ENCODE results near the gene ALAD. TPM values are rescaled to one million over a fixed set of nuclear protein-coding genes. Genes with fewer than 3 reads are reported as not detected.

ALAD gene
- total and polyA plus RNA-seq, 2 of the 8 experiments (the other 6 are each of a cell fraction or from before 2014, with no cell fraction given) = 8.2 to 15.3 TPM

- TF ChIP-seq BRCA1 (IDR thresholded peaks at IDR 0.05; ENCODE audit: low read depth, low read length) = peak; percentile 29; the same call in 1 of the 2 replicates
- peak; percentile 90 for TF ChIP-seq POLR2A (IDR thresholded peaks at IDR 0.05; ENCODE audit: control extremely low read depth in 1 of 2, low read depth in 2 of 2, low read length in 2 of 2)
- peak; percentile 82 for TF ChIP-seq CREB1 (IDR thresholded peaks at IDR 0.05)
- TF ChIP-seq ZNF274 (IDR thresholded peaks at IDR 0.05; ENCODE audit: borderline replicate concordance, extremely low read depth, low read length) = no peak
- 0 out of 2 replicates have a peak, but pooled peaks have one; percentile 4 for TF ChIP-seq TCF12 (IDR thresholded peaks at IDR 0.05; ENCODE audit: low read depth, low read length)
- TF ChIP-seq RBBP5 (IDR thresholded peaks at IDR 0.05; ENCODE audit: borderline replicate concordance, low read depth, low read length) = peak; percentile 90; the same call in 1 of the 2 replicates
- TF ChIP-seq TEAD4 (IDR thresholded peaks at IDR 0.05; ENCODE audit: low read depth, low read length) = peak; percentile 12; the same call in 1 of the 2 replicates
- TF ChIP-seq SIX5 (IDR thresholded peaks at IDR 0.05; ENCODE audit: low read depth, low read length) = no peak
- TF ChIP-seq CEBPB (IDR thresholded peaks at IDR 0.05; ENCODE audit: low read depth, low read length) = peak; percentile 67
- no peak for TF ChIP-seq CTBP2 (IDR thresholded peaks at IDR 0.05; ENCODE audit: borderline replicate concordance, insufficient read depth, insufficient read length, low read length)
- no peak for TF ChIP-seq JUN (IDR thresholded peaks at IDR 0.05; ENCODE audit: low read depth, low read length)
- TF ChIP-seq BCL11A (IDR thresholded peaks at IDR 0.05; ENCODE audit: low read depth in 2 of 2, low read length in 2 of 2) = no peak
- TF ChIP-seq KDM1A (IDR thresholded peaks at IDR 0.05; ENCODE audit: borderline replicate concordance, low read length) = no peak
- 0 out of 4 replicates have a peak, but pooled peaks of 1 of the 2 experiments have one; percentile 46 for TF ChIP-seq HDAC2 (IDR thresholded peaks at IDR 0.05; ENCODE audit: borderline replicate concordance in 1 of 2, low read depth in 2 of 2, low read length in 2 of 2)
- TF ChIP-seq RXRA (IDR thresholded peaks at IDR 0.05; ENCODE audit: insufficient read depth, low read depth, low read length) = no peak
- no peak; the same call in 1 of the 2 replicates for TF ChIP-seq MAFK (IDR thresholded peaks at IDR 0.05; ENCODE audit: low read depth, low read length)
Observed at GRCh38 chr9:113410207-113410864, 9.3 kb upstream of the ALAD start, which contains the start of the genes C9orf43 and POLE3 (continued).

Measured in H1 (cell line).